HuH-7 (cell line): ENCODE results near the gene ATXN7L1.
"Not testable (repeated sequence)": the region's sequence is repeated elsewhere in the genome, so short reads cannot be mapped to it uniquely, and the experiment has no call there.

Experiments used
- DNase-seq: peaks from one replicate; pipeline ENCODE4 v3.0.0; 2011; ENCODE audit warnings: low spot score

The ATXN7L1 gene

DNA sequence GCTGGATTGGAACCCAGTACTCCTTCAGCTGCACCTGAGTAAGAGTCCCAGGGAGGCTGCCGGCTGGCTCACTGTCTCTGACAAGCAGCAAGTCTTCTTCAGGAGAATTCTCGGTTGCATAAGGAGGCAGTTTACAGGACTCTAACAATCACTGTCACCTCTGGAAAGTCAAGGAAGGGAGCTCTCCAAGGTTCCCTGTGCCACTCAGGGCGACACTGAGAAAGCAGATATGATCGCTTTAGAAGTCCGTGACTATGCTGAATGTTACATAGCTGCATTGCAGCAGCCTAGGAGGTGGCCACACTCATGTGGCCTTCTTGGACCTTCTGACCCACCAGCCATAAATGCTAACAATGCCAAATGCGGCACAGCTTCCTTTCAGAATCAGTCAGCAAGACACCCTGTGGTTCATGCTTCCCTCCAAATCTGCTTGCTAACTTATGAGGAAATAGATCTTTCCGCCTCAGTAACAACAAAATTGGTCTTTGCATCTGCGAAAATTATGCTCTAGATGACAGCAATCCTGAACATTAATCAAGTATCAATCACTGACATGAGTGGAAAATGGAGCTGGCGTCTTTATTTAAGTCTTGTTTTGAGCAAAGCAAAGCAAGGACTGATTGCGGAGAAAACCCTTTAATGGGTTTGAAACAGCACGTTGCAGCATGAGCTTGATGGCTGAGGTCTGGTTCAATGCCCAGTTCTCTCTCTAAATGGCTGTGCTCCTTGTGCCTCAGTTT lies 132.9 kb downstream of the ATXN7L1 start:
- no peak for DNase-seq

DNA sequence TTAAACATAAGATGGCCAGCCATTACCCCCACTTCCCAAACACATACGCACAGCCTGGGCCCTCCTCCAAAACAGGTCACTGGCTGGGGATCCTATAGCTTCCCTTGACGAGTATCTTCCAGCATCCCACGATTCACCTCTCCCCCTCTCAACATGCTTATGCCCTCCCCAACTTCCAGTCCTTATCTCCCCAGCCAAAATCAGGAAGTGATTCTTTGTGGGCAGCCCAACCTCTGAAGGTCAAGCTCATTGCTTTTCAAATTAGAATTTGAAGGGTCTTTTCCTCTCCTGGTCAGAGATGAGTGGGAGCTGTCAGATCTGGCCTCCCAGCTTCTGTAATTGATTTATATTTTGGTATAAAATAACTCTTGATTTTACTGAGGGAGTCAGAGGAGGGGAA lies 133.6 kb downstream of the ATXN7L1 start:
- no peak for DNase-seq

DNA sequence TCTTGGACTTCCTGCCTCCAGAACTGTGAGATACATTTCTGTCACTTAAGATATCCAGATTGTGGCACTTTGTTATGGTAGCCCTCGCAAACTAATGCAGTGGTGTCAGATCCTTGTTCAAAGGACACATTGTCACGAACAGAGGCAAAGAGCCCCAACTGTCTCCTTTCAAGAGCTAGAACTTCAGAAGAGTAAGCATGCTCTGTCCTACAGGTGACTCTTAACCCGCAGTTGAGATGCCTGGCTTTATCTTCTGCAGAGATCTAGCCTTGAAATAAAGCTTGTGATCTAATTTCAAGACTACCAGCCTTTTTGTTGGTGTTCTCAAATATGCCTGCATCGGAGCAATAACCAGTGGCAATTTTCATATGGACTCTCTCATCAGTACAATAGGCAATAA lies 134.4 kb downstream of the ATXN7L1 start:
- no peak for DNase-seq

DNA sequence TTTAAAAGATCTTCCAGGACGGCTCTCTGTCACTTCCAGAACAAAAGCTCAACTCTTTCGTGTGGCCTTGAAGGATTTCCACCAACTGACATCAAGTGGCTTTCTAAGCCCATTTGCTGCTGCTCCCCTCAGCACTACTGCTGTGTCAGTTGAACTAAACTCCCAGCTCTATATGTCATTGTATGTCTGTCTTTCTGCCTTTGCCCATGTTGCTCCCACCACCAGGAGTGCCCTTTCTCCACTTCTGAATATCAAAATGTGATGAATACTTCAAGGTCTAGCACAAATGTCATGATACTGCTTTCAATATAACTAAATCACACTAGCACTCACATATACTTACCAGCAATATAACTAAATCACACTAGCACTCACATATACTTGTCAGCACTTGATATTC lies 138.3 kb downstream of the ATXN7L1 start:
- DNase-seq, result no peak

DNA sequence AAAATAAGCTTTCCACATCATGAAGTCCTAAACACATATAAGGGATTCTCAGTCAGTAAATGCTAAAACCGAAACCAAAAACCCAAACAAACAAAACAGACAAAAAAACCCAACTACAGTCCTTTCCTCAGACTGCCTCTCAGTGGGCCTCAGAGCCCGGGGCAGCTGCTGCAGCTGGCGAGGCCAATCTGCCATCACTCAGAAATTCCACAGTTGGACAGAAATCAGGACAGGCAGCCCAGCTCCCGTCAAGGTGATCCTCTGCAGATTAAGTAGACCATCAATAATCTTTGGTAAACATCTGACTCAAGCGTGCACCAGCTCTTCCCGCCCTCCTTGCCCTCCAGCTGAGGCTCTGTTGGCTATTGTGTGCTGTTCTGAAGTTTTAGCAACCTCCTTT lies 142.2 kb downstream of the ATXN7L1 start:
- no peak for DNase-seq

DNA sequence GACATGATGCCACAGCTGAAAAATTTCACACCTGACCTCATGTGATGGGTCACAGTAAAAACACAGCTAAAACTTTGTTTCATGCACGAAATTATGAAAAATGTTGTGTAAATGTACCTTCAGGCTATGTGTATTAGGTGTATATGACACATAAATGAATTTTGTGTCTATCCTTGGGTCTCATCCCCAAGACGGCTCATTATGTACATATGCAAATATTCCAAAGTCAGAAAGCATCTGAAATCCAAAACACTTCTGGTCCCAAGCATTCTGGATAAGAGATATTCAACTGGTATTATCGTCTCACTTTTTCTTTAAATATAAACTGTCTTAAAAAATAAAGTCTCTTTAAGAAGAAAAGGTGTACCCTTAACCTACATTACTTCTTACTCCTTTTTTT lies 145.4 kb downstream of the ATXN7L1 start:
- DNase-seq, result no peak

DNA sequence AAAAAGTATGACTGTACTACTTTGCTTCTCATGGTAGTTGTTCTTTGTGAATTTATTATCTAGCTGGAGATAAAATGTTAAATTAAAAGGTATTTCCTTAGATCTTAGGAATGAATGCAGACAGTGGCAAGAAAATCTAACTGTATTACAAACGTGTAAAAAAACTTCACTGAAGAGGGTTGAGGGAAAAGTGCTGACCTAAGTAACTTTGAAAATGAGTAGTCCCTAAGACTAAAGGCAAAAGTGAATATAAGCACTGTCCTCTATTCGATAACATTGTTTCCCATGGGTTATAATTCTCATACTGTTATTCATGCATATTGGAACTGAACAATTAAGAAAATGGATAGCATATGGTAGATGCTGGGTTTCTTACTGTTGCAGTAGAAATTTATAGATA lies 148.4 kb downstream of the ATXN7L1 start:
- DNase-seq, result no peak

DNA sequence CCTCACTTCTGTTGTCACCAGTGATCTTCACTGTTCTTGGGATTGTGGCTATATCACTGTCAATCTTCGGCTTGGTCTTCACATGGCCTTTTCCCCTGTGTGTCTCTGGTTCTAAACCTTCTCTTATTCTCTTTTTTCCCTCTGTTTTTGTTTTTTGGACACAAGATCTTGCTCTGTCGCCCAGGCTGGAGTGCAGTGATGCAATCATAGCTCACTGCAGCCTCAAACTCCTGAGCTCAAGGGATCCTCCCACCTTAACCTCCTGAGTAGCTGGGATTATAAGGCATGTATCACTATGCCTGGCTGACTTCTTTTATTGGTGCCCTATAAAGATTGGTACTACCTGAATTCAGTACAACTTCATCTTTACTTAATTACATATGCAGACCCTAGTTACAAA lies 151.7 kb downstream of the ATXN7L1 start:
- DNase-seq, result no peak

DNA sequence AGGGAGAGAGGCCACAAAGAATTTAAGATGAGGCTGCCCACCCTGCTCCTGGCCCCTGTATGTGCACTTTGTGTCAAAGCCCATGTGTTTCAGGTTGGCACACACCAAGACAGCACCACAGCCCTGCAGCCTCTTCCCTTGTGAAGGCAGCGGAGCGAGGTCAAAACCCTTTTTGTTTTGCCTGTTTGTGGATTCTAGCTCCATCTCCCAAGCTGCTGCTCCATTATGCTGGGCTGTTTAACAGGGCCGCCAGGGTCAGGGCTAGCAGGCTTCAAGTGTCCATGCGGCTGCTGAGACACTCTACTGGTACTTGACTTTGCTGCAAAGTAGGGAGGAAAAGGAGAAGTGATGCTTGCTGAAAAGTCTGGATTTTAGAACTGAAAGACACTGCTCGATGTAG lies 152.8 kb downstream of the ATXN7L1 start:
- no peak for DNase-seq

DNA sequence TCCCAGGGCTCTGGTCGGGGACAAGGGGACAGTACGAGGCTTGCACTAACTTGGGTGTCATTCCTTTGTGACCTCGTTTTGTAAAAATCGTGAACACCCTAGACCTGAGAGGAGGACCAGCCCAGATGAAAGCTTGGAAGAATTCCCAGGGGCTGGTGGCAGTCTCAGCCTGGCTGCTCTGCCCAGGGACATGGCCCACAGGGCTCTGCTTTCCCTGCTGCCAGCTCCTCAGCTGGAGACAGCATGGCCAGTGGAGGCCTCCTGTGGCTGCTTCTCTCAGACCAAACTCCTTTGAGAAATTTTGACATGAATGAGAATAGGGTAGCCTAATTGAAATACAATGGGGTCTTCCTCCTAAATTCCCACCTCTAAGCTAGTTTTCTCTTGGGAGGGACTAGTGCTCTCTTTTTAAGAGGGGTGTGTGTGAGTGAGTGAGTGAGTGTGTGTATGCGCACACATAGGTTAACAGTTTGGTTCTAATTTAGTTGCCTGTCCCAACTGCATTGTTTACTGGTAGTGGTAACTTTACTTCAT lies 154.8 kb downstream of the ATXN7L1 start:
- DNase-seq, result no peak

DNA sequence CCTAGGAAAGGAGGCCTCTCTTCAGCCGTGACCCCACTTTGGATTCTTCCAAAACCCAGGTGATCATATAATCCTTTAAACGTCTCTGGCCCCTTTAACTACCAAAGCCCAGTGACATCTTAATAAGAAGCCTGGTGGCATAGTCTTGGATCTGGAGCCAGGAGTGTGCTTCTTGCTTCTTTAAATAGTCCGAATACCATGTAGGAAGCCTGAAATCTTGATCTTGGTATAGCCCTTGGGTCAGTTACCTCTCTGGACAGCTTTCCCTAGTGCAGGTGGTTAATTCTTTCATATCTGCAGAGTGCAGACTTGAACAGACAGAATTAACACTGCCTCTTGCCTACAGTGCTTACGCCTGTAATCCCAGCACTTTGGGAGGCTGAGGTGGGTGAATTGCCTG lies 156.5 kb downstream of the ATXN7L1 start:
- DNase-seq, result no peak

DNA sequence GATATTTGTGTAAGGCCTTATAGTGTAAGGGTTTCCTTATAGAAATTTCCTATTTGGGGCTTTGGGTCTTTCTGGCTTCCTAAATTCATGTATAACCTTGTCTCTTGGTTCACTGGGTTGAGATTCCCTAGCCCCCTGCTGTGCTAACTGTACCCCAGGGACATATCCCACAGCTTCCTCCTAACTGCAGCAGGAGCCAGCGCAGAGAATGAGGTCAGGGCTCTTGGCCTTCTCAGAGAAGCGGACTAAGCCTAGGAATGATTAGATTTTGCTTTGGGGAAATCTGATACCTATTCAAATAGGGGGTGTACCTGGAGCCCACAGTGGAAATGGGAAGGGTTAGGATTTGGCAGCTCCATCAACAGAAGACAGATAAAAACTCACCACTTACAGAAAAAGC lies 157.0 kb downstream of the ATXN7L1 start:
- DNase-seq, result no peak

DNA sequence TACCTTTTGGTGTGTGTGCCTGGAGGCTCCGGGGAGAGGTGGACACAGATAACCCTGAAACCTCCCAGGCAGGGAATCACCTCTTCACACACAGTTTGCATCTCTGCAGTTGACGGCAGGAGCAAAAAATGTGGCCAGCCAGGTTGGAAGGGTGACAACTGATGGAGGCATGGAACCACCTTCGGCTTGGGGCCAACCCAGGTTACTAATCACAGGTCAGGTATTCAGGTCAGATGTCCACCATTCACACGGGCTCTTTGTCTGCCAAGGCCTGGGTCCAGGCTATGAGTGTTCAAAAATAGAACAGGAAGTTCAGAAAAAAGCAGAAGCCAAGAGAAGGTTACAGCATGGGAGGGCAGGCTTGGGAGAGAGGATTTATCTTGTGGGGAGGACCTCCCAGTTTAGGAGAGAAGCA lies 157.9 kb downstream of the ATXN7L1 start:
- no peak for DNase-seq

DNA sequence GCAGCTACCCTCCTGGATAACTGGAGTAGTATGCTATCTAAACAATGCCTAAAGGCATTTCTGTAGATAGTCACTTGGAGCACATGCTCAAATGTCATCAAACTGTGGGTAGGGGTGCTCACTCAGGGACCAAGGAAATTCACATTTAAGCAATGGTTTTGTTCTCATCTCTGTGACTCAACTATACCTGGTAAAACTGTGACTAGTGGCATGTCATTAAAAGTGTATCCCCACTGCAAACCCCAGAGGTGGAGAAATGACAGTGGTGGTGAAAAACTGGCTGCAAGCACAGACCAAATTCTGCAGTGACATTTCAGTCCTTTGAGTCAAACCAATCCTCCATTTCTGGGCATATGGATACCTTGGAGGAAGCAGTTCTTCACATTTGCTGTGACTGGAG lies 160.9 kb downstream of the ATXN7L1 start:
- DNase-seq, result no peak

DNA sequence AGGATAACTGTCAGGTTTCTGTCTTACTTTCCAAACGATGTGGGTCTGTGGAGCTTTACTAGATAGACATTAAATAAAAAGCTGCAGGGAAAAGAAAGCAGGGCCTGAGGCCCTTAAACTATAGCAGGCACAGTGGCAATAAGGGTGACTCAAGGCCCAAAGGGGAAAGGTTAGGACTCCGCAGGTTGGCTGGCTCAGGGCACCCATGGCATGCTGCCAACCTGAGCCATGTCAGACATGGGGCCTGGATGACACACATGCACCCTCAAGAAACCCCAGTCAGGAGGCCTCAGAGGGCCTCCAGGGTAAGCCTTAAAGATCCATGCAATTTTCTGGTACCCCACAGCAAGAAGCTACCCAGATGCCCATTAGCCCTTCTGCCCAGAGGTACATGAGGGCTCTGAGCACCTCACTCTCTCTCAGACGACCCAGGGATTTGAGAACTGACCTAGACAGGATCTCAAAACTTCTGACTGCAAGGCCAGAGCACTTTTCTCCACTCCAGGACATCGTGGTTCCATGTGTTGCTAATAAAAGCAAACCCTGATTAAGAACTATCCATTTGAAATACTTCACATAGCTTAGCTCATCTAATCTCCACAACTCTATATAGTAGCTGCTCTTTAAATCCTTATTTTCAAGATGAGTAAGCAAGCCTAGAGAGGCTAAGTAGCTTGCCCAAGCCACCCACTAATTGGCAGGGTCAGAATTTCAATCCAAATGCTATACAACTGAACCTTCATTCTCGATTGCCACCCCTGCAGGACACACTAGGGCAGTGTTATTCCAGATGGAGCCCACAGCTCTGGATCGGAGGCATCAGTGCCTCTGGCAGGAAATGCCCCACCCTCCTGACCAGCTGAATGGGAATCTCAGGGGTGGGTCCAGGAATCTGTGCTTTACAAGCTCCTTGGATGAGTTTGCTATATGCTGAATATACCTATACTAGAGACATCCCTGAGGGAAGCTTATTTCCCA lies 162.6 kb downstream of the ATXN7L1 start:
- no peak for DNase-seq

DNA sequence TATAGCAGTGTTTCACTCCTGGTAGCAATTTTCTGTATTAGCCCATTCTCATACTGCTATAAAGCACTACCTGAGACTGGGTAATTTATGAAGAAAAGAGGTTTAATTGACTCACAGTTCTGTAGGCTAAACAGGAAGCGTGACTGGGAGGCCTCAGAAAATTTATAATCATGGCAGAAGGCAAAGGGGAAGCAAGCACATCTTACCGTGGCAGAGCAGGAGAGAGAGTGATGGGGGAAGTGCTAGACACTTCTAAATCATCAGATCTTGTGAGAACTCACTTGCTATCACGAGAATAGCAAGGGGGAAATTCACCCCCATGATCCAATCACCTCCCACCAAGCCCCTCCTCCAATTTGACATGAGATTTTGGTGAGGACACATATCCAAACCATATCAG lies 163.5 kb downstream of the ATXN7L1 start:
- DNase-seq, result no peak

DNA sequence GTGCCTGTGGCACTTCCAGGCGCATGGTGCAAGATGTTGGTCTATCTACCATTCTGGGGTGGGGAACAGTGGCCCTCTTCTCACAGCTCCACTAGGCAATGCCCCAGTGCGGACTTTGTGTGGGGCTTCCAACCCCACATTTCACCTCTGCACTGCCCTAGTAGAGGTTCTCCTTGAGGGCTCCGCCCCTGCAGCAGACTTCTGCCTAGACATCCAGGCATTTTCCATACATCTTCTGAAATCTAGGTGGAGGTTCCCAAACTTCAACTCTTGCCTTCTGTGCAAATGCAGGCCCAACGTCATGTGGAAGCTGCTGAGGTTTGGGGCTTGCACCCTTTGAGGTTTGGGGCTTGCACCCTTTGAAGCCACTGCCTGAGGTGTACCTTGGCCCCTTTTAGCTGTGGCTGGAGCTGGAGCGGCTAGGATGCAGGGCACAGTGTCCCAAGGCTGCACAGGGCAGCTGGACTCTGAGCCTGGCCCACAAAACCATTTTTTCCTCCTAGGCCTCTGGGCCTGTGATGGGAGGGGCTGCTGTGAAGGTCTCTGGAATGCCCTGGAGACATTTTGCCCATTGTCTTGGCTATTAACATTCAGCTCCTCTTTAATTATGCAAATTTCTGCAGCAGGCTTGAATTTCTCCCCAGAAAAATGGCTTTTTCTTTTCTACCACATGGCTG lies 164.5 kb downstream of the ATXN7L1 start:
- DNase-seq, result no peak

DNA sequence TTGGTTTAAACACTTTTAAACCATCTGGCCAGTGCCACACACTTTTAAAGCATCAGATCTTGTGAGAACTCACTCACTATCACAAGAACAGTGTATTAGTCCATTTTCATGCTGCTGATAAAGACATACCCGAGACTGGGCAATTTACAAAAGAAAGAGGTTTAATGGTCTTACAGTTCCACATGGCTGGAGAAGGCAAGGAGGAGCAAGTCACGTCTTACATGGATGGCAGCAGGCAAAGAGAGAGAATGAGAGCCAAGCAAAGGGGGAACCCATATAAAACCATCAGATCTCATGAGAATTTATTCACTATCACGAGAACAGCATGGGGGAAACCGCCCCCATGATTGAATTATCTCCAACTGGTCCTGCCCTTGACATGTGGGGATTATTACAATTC lies 165.7 kb downstream of the ATXN7L1 start:
- DNase-seq, result not testable (repeated sequence)

DNA sequence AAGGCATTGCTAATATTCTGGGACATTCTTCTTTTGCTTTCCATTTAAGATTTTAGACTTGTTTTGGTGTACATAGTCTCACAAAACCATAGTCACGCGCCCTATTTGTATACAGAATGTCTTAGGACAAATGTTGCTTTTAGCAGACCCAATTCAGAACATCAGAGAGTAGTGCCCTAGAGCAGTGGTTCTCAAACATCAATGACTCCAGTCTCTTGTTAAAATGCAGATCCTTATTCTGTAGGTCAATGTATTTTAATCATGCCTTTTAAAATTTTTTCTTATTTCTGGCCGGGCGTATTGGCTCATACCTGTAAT lies 167.7 kb downstream of the ATXN7L1 start:
- DNase-seq, result no peak

DNA sequence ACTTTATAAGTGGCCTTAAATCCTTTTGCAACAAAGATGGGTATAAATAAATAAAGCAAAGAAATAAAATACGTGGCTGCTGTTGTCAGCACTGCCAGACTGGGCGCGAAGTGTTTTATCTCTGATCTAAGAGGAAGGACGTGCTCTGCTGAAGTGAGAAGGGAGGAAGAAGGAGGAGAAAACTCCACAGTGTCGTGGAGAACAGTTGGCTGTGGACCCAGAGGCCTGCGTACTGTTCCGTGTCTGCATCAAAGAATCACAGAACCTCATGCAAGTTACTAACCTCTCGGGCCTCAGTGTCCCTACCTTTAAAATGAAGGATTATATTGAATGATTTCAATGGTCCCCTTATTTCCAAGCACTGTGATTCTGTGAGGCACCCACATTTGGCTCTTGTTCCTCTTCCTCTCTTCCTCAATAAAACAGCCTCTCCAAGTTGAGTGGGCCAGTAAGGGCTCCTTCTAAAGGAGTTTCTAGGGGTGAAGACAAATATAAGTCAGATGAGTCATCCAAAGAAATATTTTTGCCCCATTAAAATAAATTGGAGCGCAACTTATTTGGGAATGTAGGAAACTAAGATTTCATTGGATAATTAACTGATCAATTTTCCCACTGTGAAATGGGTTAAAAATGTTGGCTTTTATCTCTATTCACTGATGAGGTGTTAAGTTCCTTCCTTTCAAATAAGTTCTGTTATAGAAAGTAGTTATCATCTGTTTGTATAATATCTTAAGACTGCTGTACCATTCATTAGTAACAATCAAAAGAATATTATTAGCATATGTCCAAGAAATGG lies 168.2 kb downstream of the ATXN7L1 start:
- DNase-seq, result no peak

DNA sequence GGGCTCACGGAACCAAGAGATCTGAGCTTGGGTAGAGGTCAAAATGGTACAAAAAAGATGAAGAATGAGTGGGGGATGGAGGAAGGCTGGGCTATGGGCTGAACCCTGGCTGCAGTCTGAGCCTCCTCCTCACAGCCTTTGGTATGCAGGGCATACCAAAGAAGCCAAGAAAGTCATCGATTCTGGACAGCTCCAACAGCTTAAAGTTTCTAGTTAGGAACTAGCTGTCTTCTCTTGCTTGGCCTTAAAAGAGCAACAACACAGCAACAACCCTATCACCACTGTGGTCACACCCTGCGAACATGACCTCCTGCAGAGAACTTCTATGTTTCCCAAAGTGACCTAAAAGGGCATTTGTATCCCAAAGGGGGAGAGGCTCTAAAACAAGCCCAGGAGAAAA lies 169.0 kb downstream of the ATXN7L1 start:
- no peak for DNase-seq

DNA sequence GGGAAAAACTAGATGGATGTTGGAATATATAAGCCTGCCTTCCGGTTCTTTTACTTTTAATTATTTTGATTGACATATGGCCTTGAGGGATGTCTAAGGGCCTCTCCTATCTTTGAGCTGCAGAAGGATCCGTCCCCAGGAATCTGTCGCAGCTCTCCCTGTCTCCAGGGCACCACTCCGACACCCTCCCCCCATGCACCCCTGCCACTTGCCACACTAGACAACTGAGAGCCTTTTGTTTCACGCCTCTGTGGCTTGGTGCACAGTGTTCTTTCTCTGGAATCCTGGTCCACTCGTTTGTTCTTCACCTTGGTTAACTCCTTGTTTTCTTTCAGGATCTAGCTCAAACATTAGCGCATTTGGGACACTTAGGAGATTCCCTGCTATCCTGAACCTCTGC lies 171.0 kb downstream of the ATXN7L1 start:
- no peak for DNase-seq
